ENCODE measurements around the gene FAM78B. TPM values are rescaled to one million over a fixed set of nuclear protein-coding genes. Genes with fewer than 3 reads are reported as not detected.

The FAM78B gene
- total and polyA plus RNA-seq, 2 experiments from 2014 or later = 0.77 TPM; not detected in 1

- Histone ChIP-seq H3K9me2 (replicated peaks; ENCODE audit: insufficient read depth) (no peaks in the 10 kb centered on the region), H3K27me3 (no peaks in the 10 kb centered on the region), H3K4me1 (ENCODE audit: insufficient read depth) (no peaks in the 10 kb centered on the region), H3K4me3 (no peak overlapping the region), H3K79me2 (no peaks in the 10 kb centered on the region), H3K9me3 (ENCODE audit: low read depth) (no peaks in the 10 kb centered on the region), H2AFZ (no peak overlapping the region), H3K27ac (no peak overlapping the region), H4K20me1 (ENCODE audit: insufficient read depth, poor library complexity, severe bottlenecking) (no peaks in the 10 kb centered on the region), H3K4me2 (no peak overlapping the region), H3K36me3 (replicated peaks; ENCODE audit: insufficient read depth, low read depth) (no peaks in the 10 kb centered on the region)
- TF ChIP-seq, protein P1, sequence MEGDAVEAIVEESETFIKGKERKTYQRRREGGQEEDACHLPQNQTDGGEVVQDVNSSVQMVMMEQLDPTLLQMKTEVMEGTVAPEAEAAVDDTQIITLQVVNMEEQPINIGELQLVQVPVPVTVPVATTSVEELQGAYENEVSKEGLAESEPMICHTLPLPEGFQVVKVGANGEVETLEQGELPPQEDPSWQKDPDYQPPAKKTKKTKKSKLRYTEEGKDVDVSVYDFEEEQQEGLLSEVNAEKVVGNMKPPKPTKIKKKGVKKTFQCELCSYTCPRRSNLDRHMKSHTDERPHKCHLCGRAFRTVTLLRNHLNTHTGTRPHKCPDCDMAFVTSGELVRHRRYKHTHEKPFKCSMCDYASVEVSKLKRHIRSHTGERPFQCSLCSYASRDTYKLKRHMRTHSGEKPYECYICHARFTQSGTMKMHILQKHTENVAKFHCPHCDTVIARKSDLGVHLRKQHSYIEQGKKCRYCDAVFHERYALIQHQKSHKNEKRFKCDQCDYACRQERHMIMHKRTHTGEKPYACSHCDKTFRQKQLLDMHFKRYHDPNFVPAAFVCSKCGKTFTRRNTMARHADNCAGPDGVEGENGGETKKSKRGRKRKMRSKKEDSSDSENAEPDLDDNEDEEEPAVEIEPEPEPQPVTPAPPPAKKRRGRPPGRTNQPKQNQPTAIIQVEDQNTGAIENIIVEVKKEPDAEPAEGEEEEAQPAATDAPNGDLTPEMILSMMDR (IDR thresholded peaks at IDR 0.05; ENCODE audit: poor library complexity) = no peak
- no peak for TF ChIP-seq EZH2phosphoT487 (IDR thresholded peaks at IDR 0.05; ENCODE audit: low read depth, severe bottlenecking, unreplicated experiment)
- TF ChIP-seq EZH2 (IDR thresholded peaks at IDR 0.05; ENCODE audit: borderline replicate concordance) = no peak
- no peak for DNase-seq (ENCODE audit: low spot score)
Observed at GRCh38 chr1:166141969-166142368, 24.8 kb downstream of the FAM78B start.

- no peak overlapping the region for H2AFZ ChIP-seq
- TF ChIP-seq EZH2 (IDR thresholded peaks at IDR 0.05; ENCODE audit: borderline replicate concordance) (no peak), EZH2phosphoT487 (IDR thresholded peaks at IDR 0.05; ENCODE audit: low read depth, severe bottlenecking, unreplicated experiment) (no peak)
- TF ChIP-seq, protein P1 (IDR thresholded peaks at IDR 0.05; ENCODE audit: poor library complexity) = no peak
- H3K36me3 ChIP-seq (replicated peaks; ENCODE audit: insufficient read depth, low read depth) = no peaks in the 10 kb centered on the region
- no peak overlapping the region for H3K27ac ChIP-seq
- no peaks in the 10 kb centered on the region for H3K27me3 ChIP-seq
- no peaks in the 10 kb centered on the region for H3K9me3 ChIP-seq (ENCODE audit: low read depth)
- H3K4me2 ChIP-seq = no peak overlapping the region
- no peaks in the 10 kb centered on the region for H3K4me1 ChIP-seq (ENCODE audit: insufficient read depth)
- WGBS (ENCODE audit: low lambda C conversion rate, missing lambda C conversion rate) = 61% methylated on average over 6 of the region's 6 CpGs
- H3K4me3 ChIP-seq = no peak overlapping the region
- no peaks in the 10 kb centered on the region for H3K79me2 ChIP-seq
- H3K9me2 ChIP-seq (replicated peaks; ENCODE audit: insufficient read depth) = no peaks in the 10 kb centered on the region
- DNase-seq (ENCODE audit: low spot score) = no peak
- H4K20me1 ChIP-seq (ENCODE audit: insufficient read depth, poor library complexity, severe bottlenecking) = no peaks in the 10 kb centered on the region
Observed at GRCh38 chr1:166140251-166140650, 26.6 kb downstream of the FAM78B start.

GRCh38 chr1:166139735-166140134, 27.1 kb downstream of the FAM78B start:
- no peaks in the 10 kb centered on the region for H3K36me3 ChIP-seq (replicated peaks; ENCODE audit: insufficient read depth, low read depth)
- no peaks in the 10 kb centered on the region for H3K9me2 ChIP-seq (replicated peaks; ENCODE audit: insufficient read depth)
- no peaks in the 10 kb centered on the region for H3K9me3 ChIP-seq (ENCODE audit: low read depth)
- no peaks in the 10 kb centered on the region for H3K4me1 ChIP-seq (ENCODE audit: insufficient read depth)
- H2AFZ ChIP-seq = no peak overlapping the region
- H3K27me3 ChIP-seq = no peaks in the 10 kb centered on the region
- H3K27ac ChIP-seq = no peak overlapping the region
- DNase-seq (ENCODE audit: low spot score) = no peak
- no peak overlapping the region for H3K4me3 ChIP-seq
- H3K79me2 ChIP-seq = no peaks in the 10 kb centered on the region
- H3K4me2 ChIP-seq = no peak overlapping the region
- TF ChIP-seq, protein P1 (IDR thresholded peaks at IDR 0.05; ENCODE audit: poor library complexity) = no peak
- TF ChIP-seq EZH2phosphoT487 (IDR thresholded peaks at IDR 0.05; ENCODE audit: low read depth, severe bottlenecking, unreplicated experiment) = no peak
- TF ChIP-seq EZH2 (IDR thresholded peaks at IDR 0.05; ENCODE audit: borderline replicate concordance) = no peak
- WGBS (ENCODE audit: low lambda C conversion rate, missing lambda C conversion rate) = 68% methylated on average over 4 of the region's 4 CpGs
- no peaks in the 10 kb centered on the region for H4K20me1 ChIP-seq (ENCODE audit: insufficient read depth, poor library complexity, severe bottlenecking)
